ENCODE results near the gene CCDC200. TPM values are rescaled to one million over a fixed set of nuclear protein-coding genes. Genes with fewer than 3 reads are reported as not detected.

The CCDC200 gene
- total and polyA plus RNA-seq, 2 experiments from 2014 or later, result 2.8 TPM; not detected in 1

DNA sequence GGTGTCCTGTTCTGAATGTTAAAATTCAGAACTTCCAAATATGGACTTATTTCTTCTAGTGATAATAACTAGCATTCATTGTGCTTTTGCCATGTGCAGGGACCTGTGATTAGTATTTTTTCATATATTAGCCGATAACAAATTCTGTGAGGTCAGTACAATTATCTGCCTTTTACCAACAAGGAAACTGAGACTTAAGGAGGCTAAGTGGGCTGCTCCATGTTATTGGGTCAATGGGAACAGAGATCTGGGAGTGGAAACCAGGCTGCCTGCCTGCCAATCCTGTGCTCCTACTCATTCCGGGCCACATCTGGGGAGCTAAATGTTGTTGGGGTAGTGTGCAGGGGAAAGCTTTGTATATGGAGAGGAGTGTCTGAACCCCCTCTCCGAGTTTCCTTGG is 13.1 kb downstream of the CCDC200 start:
- H4K20me1 ChIP-seq (ENCODE audit: insufficient read depth, poor library complexity, severe bottlenecking), result no peaks in the 10 kb centered on the region

DNA sequence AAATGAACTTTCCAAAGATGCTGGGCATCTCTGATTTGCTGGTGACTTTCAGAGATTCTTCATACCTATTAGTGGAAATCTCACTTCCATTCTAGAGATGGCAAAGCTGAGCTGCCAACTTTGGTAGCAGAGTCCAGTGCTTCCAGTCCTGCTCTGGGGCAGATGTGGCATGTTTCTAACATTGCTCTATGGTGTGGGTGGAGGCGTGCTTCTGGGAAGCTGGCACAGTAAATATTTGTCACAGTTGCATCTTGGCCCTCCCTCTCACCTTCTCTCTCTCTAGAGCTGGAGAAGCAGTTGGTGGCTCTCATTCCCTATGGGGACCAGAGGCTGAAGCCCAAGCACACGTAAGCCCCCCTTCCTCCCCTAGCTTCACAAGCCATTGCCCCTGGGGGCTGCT is 14.9 kb downstream of the CCDC200 start:
- Histone ChIP-seq H3K9me2 (replicated peaks; ENCODE audit: insufficient read depth) (no peaks in the 10 kb centered on the region), H2AFZ (no peak overlapping the region), H3K79me2 (peaks cover 4% of the 10 kb centered on the region), H3K36me3 (replicated peaks; ENCODE audit: insufficient read depth, low read depth) (no peaks in the 10 kb centered on the region), H3K4me3 (no peak overlapping the region), H3K4me2 (peak overlapping the region; percentile 93), H3K4me1 (ENCODE audit: insufficient read depth) (peaks cover 34% of the 10 kb centered on the region), H4K20me1 (ENCODE audit: insufficient read depth, poor library complexity, severe bottlenecking) (no peaks in the 10 kb centered on the region), H3K27ac (no peak overlapping the region), H3K27me3 (no peaks in the 10 kb centered on the region), H3K9me3 (ENCODE audit: low read depth) (no peaks in the 10 kb centered on the region)
- WGBS (ENCODE audit: low lambda C conversion rate, missing lambda C conversion rate), result 88% methylated on average over 2 of the region's 2 CpGs
- no peak for DNase-seq (ENCODE audit: low spot score)
- no peak for TF ChIP-seq EZH2 (IDR thresholded peaks at IDR 0.05; ENCODE audit: borderline replicate concordance)
- TF ChIP-seq, protein P1, sequence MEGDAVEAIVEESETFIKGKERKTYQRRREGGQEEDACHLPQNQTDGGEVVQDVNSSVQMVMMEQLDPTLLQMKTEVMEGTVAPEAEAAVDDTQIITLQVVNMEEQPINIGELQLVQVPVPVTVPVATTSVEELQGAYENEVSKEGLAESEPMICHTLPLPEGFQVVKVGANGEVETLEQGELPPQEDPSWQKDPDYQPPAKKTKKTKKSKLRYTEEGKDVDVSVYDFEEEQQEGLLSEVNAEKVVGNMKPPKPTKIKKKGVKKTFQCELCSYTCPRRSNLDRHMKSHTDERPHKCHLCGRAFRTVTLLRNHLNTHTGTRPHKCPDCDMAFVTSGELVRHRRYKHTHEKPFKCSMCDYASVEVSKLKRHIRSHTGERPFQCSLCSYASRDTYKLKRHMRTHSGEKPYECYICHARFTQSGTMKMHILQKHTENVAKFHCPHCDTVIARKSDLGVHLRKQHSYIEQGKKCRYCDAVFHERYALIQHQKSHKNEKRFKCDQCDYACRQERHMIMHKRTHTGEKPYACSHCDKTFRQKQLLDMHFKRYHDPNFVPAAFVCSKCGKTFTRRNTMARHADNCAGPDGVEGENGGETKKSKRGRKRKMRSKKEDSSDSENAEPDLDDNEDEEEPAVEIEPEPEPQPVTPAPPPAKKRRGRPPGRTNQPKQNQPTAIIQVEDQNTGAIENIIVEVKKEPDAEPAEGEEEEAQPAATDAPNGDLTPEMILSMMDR (IDR thresholded peaks at IDR 0.05; ENCODE audit: poor library complexity), result no peak
- no peak for TF ChIP-seq EZH2phosphoT487 (IDR thresholded peaks at IDR 0.05; ENCODE audit: low read depth, severe bottlenecking, unreplicated experiment)

More for the DNA sequence above, 13.1 kb downstream of the CCDC200 start:
- Histone ChIP-seq H2AFZ (no peak overlapping the region), H3K4me2 (no peak overlapping the region), H3K4me3 (no peak overlapping the region), H3K27me3 (no peaks in the 10 kb centered on the region), H3K9me3 (ENCODE audit: low read depth) (no peaks in the 10 kb centered on the region), H3K27ac (peak overlapping the region; percentile 64), H3K4me1 (ENCODE audit: insufficient read depth) (peaks cover 32% of the 10 kb centered on the region), H3K9me2 (replicated peaks; ENCODE audit: insufficient read depth) (no peaks in the 10 kb centered on the region), H3K36me3 (replicated peaks; ENCODE audit: insufficient read depth, low read depth) (no peaks in the 10 kb centered on the region), H3K79me2 (peaks cover 4% of the 10 kb centered on the region)
- DNase-seq (ENCODE audit: low spot score), result no peak
- TF ChIP-seq, protein P1 (IDR thresholded peaks at IDR 0.05; ENCODE audit: poor library complexity), result no peak
- TF ChIP-seq EZH2 (IDR thresholded peaks at IDR 0.05; ENCODE audit: borderline replicate concordance) (no peak), EZH2phosphoT487 (IDR thresholded peaks at IDR 0.05; ENCODE audit: low read depth, severe bottlenecking, unreplicated experiment) (no peak)
- WGBS (ENCODE audit: low lambda C conversion rate, missing lambda C conversion rate), result 94% methylated on average over 3 of the region's 3 CpGs

DNA sequence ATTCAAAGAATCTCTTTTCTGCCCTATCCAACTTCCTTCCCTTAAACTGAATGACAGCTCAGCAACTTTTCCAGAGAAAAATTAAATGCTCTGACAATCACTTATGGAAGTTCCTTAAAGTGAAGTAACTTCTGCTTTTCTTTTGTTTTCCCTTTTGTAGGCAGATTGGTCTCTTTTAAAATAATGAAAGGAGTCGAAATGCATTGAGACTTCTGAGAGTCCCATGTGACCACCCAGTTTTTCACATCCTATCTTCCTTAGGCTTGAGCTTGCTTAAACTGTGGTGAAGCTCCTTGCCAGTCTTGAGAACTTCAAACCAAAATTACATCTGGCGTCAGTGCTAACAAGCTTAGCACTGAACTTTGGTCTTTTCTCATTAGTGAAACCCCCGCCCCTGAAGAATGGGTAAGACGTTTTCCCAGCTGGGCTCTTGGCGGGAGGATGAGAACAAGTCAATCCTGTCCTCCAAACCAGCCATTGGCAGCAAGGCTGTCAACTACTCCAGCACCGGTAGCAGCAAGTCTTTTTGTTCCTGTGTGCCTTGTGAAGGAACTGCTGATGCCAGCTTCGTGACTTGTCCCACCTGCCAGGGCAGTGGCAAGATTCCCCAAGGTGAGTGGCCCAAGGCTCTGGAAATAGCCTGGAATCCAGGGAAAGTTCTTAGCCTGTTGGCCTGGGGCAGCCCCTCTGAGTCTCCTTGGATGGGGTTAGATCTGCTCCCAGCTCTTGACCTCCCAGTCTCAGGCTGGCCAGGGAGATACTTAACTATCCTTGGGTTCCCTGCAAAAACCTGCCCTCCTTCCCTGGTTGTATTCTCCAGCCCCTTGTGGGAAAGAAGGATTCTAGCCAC is 15.6 kb downstream of the CCDC200 start:
- H3K9me2 ChIP-seq (replicated peaks; ENCODE audit: insufficient read depth), result no peaks in the 10 kb centered on the region
- WGBS (ENCODE audit: low lambda C conversion rate, missing lambda C conversion rate), result 83% methylated on average over 7 of the region's 7 CpGs
- peak overlapping the region; percentile 81 for H2AFZ ChIP-seq
- peak overlapping the region; percentile 31 for H3K4me3 ChIP-seq
- no peaks in the 10 kb centered on the region for H3K36me3 ChIP-seq (replicated peaks; ENCODE audit: insufficient read depth, low read depth)
- no peaks in the 10 kb centered on the region for H3K9me3 ChIP-seq (ENCODE audit: low read depth)
- H3K4me2 ChIP-seq, result peak overlapping the region; percentile 93
- peaks cover 4% of the 10 kb centered on the region for H3K79me2 ChIP-seq
- H3K4me1 ChIP-seq (ENCODE audit: insufficient read depth), result peaks cover 34% of the 10 kb centered on the region
- DNase-seq (ENCODE audit: low spot score), result no peak
- no peaks in the 10 kb centered on the region for H4K20me1 ChIP-seq (ENCODE audit: insufficient read depth, poor library complexity, severe bottlenecking)
- TF ChIP-seq EZH2 (IDR thresholded peaks at IDR 0.05; ENCODE audit: borderline replicate concordance), result no peak
- TF ChIP-seq, protein P1 (IDR thresholded peaks at IDR 0.05; ENCODE audit: poor library complexity), result no peak
- no peak for TF ChIP-seq EZH2phosphoT487 (IDR thresholded peaks at IDR 0.05; ENCODE audit: low read depth, severe bottlenecking, unreplicated experiment)
- no peaks in the 10 kb centered on the region for H3K27me3 ChIP-seq
- peak overlapping the region; percentile 91 for H3K27ac ChIP-seq

All from hepatocyte (in vitro differentiated cells).